Embryonic facial prominence (tissue), 1 donor: Measurements from ENCODE around the gene SMAGP.
"Not testable (repeated sequence)": the region's sequence is repeated elsewhere in the genome, so short reads cannot be mapped to it uniquely, and the experiment has no call there.

Experiments
- DNase-seq: peaks from one replicate; pipeline ENCODE4 v3.0.0-alpha.2; 2016; ENCODE audit errors: extremely low spot score

Gene SMAGP

DNA sequence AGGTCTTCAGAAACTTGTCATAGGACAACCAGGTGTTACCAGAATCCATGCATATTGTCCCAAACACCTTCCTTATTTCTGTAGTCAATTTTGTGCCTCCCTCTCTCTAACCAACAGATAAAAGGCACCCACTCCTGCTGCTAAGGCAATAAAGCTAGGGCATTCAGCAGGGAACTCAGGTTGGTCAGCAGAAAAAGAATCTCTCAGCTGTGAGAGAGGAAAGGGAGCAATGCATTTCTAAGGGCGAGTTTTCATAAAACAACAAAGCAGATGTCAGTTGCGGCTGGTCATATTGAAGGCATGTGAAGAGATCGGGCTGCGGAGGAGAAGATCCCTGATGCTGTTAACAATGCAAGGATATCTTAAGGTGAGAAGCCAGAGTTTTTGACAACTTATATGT, 45.0 kb downstream of the SMAGP start:
- DNase-seq: no peak

DNA sequence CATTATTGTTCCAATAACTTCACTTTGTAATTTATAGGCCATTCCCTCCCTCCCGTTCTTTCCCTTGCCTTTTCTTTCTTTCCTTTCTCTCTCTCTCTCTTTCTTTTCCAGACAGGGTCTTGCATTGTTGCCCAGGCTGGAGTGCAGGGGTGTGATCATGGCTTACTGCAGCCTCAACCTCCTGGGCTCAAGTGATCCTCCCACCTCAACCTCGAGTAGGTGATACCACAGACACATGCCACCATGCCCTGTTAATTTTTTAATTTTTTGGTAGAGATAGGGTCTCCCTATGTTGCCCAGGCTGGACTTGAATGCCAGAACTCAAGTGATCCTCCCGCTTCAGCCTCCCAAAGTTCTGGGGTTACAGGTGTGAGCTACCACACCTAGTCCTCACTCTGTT, 45.6 kb downstream of the SMAGP start:
- no peak for DNase-seq

DNA sequence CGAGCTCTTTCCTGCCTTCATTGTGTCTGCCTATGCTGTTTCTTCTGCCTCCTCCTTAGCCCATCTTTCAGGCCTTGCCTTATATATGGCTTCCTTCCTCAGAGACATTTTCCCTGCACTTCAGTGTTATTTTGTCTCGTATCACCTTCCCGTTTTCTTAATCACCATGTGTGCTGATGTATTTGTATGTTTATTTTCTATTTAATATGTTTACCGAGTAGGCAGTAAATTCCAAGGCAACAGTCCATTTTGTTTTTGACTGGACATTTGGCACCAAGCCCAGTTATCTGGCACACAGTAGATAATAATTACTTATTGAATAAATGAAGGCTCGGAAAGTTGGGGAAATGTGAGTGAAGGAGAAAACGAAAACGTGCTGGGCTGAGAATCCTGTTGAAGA, 47.8 kb downstream of the SMAGP start:
- no peak for DNase-seq

DNA sequence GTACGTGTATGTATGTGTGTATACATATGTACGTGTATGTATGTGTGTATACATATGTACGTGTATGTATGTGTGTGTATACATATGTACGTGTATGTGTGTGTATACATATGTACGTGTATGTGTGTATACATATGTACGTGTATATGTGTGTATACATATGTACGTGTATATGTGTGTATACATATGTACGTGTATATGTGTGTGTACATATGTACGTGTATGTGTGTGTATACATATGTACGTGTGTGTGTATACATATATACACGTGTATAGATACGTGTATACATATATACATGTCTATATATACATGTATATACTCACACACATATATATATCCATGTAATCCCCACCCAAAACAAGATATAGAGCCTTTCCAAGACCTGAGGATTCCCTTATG, 50.4 kb downstream of the SMAGP start:
- DNase-seq: not testable (repeated sequence)

DNA sequence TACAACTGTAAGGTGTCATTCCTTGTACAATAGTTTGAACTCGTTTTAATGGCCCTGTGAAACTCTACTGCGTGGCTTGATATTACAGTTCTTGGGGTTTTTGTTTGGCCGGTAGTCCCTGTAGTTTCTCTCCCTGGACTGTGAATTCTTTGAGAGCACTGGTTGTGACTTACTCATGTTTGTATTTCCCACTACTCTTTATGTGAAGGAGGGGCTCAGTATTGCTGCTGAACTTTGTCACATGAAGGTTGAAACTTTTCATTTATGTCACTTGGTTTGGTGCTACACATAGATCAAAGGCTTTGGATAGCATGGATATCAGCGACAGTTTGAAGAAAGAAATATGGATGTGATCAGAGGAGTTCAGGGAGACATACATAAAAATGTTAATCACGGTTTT, 50.9 kb downstream of the SMAGP start:
- no peak for DNase-seq

DNA sequence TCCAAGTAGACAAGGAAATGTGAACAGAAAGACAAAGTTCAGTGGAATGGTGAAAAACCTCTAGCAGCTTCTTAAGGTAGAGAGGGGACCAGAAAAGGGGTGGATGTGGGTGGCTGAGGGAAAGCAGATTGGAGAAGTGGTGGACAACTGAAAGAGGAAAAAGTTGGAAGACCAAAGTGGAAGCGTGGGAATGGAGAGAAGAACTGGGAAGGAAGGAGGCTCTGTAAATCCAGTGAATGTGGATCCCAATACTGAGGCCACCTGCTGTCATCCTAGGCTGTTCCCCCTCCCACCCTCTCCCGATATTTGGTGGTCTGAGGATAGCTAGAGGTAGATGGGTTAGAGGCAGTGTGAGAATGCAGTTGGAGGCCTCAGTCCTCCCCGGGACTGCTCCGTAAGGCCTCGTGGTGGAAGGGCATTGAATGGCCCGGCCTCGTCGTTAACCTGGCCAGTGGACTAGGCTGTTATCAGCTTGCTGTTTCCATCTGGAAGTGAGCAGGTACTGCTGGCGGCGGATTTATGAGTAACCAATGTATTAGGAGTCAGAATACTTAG, 51.5 kb downstream of the SMAGP start:
- no peak for DNase-seq

DNA sequence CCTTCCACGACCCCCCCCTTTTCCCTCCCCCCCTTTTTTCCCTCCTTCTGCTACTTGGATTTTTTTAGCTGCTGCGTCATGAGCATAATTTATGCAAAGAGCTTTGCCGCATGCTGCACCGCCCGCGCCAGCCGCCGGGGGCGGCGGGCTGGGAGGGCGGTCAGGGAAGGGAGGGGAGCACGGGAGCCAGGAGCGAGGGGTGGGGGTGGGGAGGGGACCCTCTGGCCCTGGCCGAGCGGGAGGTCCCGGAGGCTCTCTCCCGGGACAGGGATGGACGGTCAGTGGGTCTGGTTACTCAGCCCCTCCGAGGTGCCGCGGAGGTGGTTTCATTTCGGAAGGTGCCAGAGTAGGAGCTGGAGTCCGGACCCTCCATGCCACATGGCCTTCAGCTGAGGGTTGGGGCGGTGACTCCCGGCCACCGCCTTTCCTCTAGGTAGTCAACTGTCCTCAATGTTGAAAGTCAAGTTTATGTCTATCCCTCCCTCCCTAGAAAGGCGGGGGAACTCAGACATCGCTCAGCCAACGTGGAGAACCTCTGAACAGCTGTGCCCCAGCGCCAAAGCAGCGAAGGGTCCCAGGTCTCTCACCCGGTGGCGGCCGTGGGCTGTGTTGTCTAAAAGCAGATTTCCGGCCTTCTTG, 52.1 kb downstream of the SMAGP start, which contains the start of gene POU6F1:
POU6F1 (minus strand) TSS at position 95 of the 639 bp plus-strand sequence. CDS start 11,226 bp downstream, outside the sequence.
- DNase-seq: peak; percentile 71

DNA sequence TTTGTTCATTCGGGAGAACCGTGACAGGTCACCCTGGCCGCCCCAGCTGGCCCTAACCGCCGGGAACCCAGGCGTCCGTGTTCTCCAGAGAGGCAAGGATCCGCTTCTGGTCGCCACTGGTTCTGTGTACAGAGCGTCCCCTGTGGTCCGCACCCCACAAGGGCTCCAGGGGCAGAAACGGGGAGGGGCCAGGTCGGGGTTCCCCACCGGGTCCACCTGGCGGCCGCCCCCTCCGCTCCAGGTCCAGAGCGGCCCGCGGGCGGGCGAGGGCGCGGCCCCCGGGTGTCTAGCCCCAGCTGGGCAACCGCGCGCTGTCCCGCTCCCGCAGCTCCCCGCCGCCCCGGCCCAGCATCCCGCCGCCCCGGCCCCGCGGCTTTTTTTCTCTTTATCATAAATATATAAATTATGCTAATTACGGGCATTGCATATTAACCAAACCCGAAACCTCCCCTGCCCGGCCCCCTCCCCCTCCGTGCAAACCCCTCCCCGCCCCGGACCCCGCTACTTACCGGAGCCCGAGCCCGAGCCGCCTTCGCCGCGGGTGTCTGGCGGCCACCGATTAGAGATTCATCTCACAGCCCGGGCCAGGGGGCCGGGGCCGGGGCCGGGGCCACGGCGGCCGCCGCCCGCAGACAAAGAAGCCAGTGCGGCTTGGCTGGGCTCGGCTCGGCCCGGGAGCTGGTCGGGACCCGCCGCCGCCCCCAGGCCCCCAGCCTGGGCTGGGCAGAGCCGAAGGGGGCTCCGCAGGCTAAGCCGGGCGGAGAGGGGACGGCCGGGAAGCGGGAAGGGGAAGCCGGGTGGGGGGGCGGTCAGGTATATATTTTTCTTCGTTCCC, 52.9 kb downstream of the SMAGP start:
- DNase-seq: no peak

DNA sequence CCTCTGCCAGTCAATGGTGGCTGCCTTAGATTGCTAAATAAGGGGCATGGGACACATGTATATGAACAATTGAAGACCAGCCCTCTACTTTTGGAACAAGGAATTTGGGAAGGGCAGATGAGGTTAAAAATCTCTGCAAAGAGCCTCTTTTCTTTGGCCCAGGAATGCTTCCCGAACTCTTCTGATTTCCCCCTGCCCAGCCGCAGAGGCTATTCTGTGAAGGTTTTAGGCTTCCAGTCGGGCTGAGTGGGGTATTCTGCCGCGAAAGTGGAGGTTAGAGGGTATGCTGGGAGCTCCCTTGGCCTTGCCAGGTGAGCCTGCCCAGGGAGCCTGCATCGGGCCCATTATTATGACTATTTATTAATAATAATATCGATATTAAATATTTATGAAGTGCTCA, 53.6 kb downstream of the SMAGP start:
- no peak for DNase-seq

DNA sequence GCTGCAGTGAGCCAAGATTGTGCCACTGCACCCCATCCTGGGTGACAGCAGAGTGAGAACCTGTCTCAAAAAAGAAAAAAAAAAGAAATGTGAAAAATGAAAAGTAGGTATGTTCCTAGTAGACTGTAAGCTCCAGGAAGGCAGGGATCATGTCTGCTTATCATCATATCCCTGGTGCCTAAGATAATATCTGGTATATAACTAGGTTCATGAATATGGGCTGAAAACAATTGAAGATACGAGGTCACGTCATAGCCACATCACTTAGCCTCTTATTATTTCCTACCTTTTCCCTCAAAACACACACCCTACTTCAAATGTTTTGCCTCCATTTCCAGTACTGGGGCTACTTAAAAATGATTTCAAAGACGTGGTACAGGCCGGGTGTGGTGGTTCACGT, 55.3 kb downstream of the SMAGP start:
- no peak for DNase-seq

DNA sequence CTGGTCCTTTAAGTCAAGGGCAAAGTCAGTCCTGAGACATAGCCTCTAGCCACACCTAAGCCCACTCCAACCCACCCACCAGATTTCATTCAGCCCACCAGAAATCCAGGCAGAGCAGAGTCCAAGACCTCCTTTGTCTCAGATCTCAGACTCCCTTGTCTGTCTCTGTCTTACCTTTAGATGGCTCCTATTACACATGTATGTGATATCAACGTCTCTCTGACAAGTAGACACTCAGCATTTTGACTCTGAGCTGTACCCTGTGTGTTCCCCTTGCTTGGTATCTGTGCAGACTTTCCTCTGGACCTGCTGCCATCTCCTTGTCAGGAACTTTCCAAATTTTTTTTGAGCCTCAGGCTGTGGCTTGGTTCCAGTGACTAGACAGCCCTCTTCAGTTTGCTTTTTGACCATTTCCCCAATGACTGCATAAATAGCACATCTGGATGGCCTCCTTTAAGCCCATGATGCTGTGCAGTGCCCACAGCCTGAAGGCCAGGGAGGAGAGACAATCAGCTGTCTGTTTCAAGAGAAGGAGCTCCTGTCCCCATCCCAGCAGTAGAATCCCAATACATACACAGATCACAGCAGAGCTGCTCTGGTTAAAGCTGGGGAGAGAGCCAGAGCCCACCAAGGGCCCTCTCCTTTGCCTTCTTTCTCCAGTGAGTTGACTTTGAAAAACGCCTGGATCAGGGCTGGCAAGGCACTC, 59.4 kb downstream of the SMAGP start:
- no peak for DNase-seq

DNA sequence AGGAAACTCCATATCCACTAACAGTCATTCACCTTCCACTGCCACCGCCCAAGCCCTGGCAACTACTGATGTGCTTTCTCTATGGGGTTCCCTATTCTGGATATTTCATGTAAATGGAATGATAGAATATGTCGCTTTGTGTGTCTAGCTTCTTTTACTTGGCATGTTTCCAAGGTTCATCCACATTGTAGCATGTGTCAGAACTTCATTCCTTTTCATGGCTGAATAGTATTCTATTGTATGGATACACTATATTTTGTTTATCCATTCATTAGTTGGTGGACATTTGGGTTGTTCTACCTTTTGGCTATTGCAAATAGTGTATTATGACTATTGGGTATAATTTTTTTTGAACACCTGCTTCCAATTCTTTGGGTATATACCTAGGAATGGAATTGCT, 61.0 kb downstream of the SMAGP start:
- no peak for DNase-seq

DNA sequence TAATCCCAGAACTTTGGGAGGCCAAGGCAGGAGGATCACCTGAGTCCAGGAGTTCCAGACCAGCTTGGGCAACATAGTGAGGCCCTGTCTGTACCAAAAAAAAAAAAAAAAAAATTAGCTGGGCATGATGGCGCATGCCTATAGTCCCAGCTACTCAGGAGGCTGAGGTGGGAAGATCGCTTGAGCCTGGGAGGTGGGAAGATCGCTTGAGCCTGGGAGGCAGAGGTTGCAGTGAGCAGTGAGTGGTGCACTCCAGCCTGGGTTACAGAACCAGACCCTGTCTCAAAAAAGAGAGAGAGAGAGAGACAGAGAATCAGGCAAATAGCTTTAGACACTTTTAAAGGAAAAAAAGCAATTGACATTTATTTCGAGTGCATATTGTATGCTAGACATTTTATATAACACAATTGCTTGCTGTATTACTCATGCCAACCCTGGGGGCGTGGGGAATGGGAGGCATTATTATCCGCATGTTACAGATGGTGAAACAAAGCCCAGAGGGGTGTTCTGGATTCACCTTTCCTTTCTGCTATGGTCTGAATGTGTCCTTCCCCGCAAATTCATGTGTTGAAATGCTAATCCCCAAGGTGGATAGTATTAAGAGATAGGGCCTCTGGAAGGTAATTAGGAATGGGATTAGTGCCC, 62.1 kb downstream of the SMAGP start:
- no peak for DNase-seq

DNA sequence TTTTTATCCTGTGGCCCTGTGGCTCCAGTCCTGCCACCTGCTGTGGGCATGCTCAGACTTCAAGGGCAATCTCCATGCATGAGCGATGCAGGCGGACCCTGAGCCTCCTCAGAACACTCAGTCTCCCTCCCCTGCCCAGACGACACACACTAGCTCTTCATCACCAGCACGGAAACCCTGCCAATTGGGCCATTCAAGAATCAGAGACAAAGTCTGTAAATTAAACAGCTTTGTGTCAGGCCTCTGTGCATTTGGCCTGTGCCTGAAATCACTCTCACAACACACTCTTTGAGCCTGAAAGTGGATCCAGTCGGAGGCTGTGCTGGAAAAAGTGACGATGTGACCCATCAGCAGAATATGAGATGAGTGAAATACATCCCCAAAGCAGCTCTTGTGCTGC, 64.9 kb downstream of the SMAGP start:
- no peak for DNase-seq

DNA sequence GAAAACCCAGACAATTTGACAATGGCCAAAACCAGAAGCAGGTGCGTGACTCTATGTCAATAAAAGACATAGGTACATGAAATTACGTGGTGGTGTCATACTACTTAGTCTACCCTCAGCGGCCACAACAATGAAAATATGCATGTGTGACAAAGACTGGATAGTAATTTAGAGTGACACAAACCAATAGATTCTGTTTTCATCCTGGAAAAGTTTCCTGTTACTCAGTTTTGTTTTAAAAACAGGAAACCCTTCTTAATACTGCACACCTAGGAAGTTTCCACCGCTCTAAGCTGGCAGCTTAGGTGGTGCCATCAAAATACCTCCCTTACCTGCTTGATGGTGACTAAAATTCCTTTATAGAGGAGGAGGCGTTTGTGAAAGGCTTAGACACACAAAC, 67.5 kb downstream of the SMAGP start:
- no peak for DNase-seq

DNA sequence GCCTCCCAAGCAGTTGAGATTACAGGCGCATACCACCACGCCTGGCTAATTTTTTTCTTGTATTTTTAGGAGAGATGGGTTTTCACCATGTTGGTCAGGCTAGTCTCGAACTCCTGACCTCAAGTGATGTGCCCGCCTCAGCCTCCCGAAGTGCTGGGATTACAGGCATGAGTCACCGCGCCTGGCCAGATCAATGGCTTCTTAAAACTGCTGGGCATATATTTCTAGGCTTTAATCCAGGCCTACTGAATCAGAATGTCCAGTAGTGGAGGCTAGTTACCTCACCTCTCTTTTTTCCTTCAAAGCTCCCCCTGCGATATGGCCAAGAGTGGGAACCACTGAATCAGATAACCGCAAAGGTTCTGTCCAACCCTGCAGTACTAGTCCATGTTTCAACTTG, 69.4 kb downstream of the SMAGP start:
- DNase-seq: no peak

DNA sequence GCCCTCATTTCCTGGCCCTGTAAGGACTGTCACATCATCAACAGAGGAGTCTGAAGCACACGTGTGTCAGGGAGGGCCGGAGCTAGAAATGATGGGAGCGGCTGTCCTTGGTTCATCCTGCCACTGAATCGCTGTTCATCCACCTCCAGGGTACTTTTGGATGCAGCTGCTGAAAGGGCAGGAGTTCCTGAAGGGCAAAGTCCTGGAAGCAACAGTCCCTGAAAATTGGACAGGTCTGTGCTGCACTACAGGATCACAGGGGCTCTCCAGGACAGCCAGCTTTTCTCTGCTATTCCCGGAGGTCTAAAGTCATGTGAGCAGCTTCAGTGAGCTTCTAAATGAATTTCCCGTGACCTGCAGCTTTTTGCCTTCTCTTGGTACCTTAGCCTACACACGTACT, 70.1 kb downstream of the SMAGP start:
- DNase-seq: no peak

DNA sequence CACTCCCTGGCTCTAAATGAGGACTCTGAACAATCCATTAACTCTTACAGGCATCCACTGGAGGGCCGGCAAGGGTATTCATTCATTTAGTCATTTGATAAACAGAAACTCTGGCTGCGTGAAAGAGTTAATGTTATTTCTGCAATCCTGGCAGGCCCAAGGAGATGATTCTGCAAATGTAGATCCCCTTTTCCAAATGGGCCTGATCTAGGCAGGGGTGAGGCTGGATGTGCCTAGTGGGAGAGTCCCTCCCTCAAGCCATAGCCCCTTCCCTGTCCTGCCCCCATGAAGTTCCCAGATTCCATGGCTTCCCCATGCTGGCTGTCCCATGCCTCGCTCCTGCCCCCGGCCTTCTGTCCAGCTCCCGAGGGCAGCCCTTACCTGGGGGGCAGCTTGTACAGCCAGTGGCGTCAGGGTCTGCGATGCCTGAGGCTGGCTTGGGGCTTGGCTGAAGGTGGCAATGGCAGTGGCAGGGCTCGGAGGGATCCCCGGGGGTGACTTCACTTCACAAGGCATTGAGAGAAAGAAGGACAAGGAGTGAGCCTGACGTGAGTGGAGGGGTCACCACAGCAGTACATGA, 70.8 kb downstream of the SMAGP start:
- no peak for DNase-seq

DNA sequence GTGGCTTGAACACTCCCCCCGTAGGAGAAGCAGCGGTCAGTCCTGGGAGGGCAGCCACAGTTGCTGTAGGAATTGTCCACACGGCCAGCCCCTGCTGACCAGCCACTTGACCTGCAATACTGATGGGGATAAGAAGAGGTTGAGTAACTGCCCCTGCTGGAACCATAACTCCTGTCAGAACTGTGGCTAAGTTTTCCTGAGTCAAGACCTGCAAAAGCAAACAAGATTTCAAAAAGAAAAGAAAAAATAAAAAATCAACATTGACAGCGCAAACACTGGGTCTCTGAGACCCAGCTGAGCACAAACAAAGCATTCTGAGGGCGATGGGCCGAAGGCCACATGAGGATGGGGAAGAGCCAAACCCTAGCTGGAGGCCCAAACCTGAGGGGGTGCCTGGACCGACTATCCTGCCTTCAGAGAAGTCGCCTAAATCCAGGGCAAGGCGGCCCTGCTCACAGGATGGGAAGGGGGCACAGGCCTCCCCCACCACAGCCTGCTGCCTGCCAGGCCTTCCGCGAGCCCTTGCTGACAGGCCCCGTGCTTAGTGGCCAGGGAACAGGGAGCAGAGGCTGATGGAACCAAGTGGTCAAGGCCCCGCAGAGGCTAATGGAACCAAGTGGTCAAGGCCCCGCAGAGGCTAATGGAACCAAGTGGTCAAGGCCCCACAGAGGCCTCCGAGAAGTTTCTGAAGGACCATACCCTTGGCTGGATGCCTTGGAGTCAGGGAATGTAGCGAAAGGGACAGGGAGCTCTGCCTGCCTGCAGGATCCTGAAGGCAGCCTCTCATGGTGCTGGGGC, 71.4 kb downstream of the SMAGP start:
- DNase-seq: no peak

DNA sequence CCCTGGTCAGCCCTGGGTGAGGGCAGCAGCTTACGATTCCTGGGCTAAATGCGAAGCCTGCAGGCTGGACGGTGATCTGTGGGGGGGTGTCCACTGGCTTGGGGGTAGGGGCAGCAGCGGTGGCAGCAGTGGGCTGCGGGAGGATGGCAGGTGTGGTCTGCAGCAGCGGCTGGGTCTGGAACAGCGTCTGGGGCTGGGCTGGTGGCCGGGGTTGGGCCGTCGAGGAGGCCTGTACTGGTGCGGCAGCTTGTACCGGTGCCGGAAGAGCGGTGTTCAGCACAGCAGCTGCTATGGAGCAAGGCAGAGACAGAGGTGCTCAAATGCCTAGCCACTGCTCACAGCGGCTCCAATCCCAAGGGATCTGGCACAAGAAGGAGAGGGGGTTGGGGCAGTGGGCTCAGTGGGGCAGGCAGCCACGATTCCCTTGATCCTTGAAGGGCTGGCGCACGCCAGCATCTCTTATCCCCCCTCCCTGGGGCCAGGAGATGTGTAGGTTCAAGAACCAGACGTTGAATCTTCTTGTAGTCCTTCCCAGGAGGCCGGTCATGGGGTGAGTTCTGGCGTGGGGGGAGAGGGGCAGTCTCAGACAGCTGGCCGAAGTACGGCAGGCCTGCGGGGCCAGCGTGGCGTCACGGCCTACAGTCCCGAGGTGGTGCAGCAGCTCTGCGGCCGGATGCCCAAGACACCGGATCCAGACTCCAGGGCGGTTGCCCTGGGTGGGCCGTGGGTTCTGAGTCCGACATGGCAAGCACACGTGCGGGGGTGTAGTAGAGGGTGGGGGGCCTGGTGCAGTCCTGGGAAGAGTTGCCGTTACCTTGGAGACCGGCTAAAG, 72.3 kb downstream of the SMAGP start:
- DNase-seq: no peak
